ENCODE results near the gene FLII.

DNA sequence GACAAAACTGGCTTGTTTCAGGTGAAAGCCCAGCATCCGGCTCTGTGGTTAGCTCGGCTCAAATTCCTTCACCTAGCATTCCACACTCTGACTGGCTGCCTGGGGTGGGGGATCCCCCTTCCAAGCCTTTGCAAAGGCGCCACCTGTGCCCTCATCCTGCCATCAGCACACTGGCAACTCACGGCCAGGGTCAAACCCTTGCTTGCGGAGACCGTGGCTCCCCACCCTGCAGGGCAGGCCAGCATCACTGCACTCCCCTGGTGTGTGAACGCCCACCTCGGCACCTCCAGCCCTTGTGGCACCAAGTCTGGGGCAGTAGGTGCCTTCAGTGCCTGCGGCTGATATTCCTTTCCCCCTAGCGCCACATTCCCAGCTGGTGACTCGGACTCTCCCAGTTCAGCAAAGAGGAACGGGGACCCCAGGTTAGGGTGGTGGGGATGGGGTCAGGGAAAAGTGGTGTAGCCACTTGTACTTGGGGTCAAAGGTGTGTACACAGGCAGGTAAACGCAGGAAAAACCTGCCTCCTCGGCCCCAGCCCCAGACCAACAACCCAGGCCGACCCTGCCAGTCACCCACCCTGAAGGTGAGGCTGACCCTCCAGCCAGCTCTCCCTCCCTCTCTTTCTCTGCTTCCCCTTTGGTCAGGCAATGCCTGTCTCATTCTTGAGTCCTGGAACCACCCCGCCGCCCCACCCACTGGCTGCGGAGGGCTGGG is 1.1 kb downstream of the FLII start:
- TF ChIP-seq, protein P1, sequence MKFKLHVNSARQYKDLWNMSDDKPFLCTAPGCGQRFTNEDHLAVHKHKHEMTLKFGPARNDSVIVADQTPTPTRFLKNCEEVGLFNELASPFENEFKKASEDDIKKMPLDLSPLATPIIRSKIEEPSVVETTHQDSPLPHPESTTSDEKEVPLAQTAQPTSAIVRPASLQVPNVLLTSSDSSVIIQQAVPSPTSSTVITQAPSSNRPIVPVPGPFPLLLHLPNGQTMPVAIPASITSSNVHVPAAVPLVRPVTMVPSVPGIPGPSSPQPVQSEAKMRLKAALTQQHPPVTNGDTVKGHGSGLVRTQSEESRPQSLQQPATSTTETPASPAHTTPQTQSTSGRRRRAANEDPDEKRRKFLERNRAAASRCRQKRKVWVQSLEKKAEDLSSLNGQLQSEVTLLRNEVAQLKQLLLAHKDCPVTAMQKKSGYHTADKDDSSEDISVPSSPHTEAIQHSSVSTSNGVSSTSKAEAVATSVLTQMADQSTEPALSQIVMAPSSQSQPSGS (CRISPR knock-in tag; IDR thresholded peaks at IDR 0.05; ENCODE audit: borderline replicate concordance, low read depth): no peak
- TF ChIP-seq NFYB (CRISPR knock-in tag; conservative IDR thresholded peaks at IDR 0.05; ENCODE audit: low read depth): no peak
- TF ChIP-seq, protein P2, sequence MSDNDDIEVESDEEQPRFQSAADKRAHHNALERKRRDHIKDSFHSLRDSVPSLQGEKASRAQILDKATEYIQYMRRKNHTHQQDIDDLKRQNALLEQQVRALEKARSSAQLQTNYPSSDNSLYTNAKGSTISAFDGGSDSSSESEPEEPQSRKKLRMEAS (CRISPR knock-in tag; IDR thresholded peaks at IDR 0.05): no peak

Data from WTC11 (cell line).